ENCODE results near the gene LRRC3B.

LRRC3B gene

GRCh38 chr3:26621906-26622620 lies 509 bp upstream of the LRRC3B start:
- H3K4me3 Mint-ChIP-seq, result no peak overlapping the region
- H3K9me3 Mint-ChIP-seq, result peaks cover 3% of the 10 kb centered on the region
- H3K27ac Mint-ChIP-seq, result no peak overlapping the region
- H3K4me1 Mint-ChIP-seq (ENCODE audit: low read depth), result no peaks in the 10 kb centered on the region
- peaks cover 43% of the 10 kb centered on the region for H3K27me3 Mint-ChIP-seq
- H3K36me3 Mint-ChIP-seq (ENCODE audit: low read depth), result no peaks in the 10 kb centered on the region

GRCh38 chr3:26623419-26624208 lies 1.0 kb downstream of the LRRC3B start:
- peaks cover 46% of the 10 kb centered on the region for H3K27me3 Mint-ChIP-seq
- H3K4me1 Mint-ChIP-seq (ENCODE audit: low read depth), result no peaks in the 10 kb centered on the region
- no peaks in the 10 kb centered on the region for H3K36me3 Mint-ChIP-seq (ENCODE audit: low read depth)
- no peak overlapping the region for H3K27ac Mint-ChIP-seq
- H3K4me3 Mint-ChIP-seq, result no peak overlapping the region
- H3K9me3 Mint-ChIP-seq, result no peaks in the 10 kb centered on the region

GRCh38 chr3:26624209-26624765 lies 1.7 kb downstream of the LRRC3B start:
- Mint-ChIP-seq H3K27ac (no peak overlapping the region), H3K9me3 (no peaks in the 10 kb centered on the region), H3K27me3 (peaks cover 46% of the 10 kb centered on the region), H3K4me3 (no peak overlapping the region), H3K36me3 (ENCODE audit: low read depth) (no peaks in the 10 kb centered on the region), H3K4me1 (ENCODE audit: low read depth) (no peaks in the 10 kb centered on the region)

- Mint-ChIP-seq H3K36me3 (ENCODE audit: low read depth) (no peaks in the 10 kb centered on the region), H3K4me3 (no peak overlapping the region), H3K9me3 (no peaks in the 10 kb centered on the region), H3K27ac (no peak overlapping the region), H3K4me1 (ENCODE audit: low read depth) (no peaks in the 10 kb centered on the region), H3K27me3 (peaks cover 44% of the 10 kb centered on the region)
These were observed 2.6 kb downstream of the LRRC3B start for GRCh38 chr3:26625187-26625586.

GRCh38 chr3:26627080-26627479 lies 4.5 kb downstream of the LRRC3B start:
- Mint-ChIP-seq H3K27ac (no peak overlapping the region), H3K4me1 (ENCODE audit: low read depth) (no peaks in the 10 kb centered on the region), H3K9me3 (no peaks in the 10 kb centered on the region), H3K27me3 (peaks cover 30% of the 10 kb centered on the region), H3K36me3 (ENCODE audit: low read depth) (no peaks in the 10 kb centered on the region), H3K4me3 (no peak overlapping the region)

- H3K4me1 Mint-ChIP-seq (ENCODE audit: low read depth), result no peaks in the 10 kb centered on the region
- H3K36me3 Mint-ChIP-seq (ENCODE audit: low read depth), result no peaks in the 10 kb centered on the region
- no peak overlapping the region for H3K4me3 Mint-ChIP-seq
- no peaks in the 10 kb centered on the region for H3K9me3 Mint-ChIP-seq
- H3K27ac Mint-ChIP-seq, result no peak overlapping the region
- peaks cover 15% of the 10 kb centered on the region for H3K27me3 Mint-ChIP-seq
These were observed 6.3 kb downstream of the LRRC3B start for GRCh38 chr3:26628915-26629314.

- no peak overlapping the region for H3K27ac Mint-ChIP-seq
- H3K36me3 Mint-ChIP-seq (ENCODE audit: low read depth), result no peaks in the 10 kb centered on the region
- H3K4me3 Mint-ChIP-seq, result no peak overlapping the region
- H3K9me3 Mint-ChIP-seq, result no peaks in the 10 kb centered on the region
- peaks cover 3% of the 10 kb centered on the region for H3K27me3 Mint-ChIP-seq
- H3K4me1 Mint-ChIP-seq (ENCODE audit: low read depth), result no peaks in the 10 kb centered on the region
These were observed 8.3 kb downstream of the LRRC3B start for GRCh38 chr3:26630669-26631389.

- no peak overlapping the region for H3K27ac Mint-ChIP-seq
- peaks cover 3% of the 10 kb centered on the region for H3K27me3 Mint-ChIP-seq
- H3K4me3 Mint-ChIP-seq, result no peak overlapping the region
- no peaks in the 10 kb centered on the region for H3K4me1 Mint-ChIP-seq (ENCODE audit: low read depth)
- no peaks in the 10 kb centered on the region for H3K36me3 Mint-ChIP-seq (ENCODE audit: low read depth)
- no peaks in the 10 kb centered on the region for H3K9me3 Mint-ChIP-seq
These were observed 8.8 kb downstream of the LRRC3B start for GRCh38 chr3:26631390-26631738.

GRCh38 chr3:26634601-26635000 lies 12.0 kb downstream of the LRRC3B start:
- H3K27ac Mint-ChIP-seq, result no peak overlapping the region
- no peaks in the 10 kb centered on the region for H3K4me1 Mint-ChIP-seq (ENCODE audit: low read depth)
- H3K4me3 Mint-ChIP-seq, result no peak overlapping the region
- no peaks in the 10 kb centered on the region for H3K9me3 Mint-ChIP-seq
- H3K27me3 Mint-ChIP-seq, result no peaks in the 10 kb centered on the region
- no peaks in the 10 kb centered on the region for H3K36me3 Mint-ChIP-seq (ENCODE audit: low read depth)

GRCh38 chr3:26636096-26636727 lies 13.6 kb downstream of the LRRC3B start:
- no peaks in the 10 kb centered on the region for H3K36me3 Mint-ChIP-seq (ENCODE audit: low read depth)
- no peaks in the 10 kb centered on the region for H3K27me3 Mint-ChIP-seq
- H3K4me1 Mint-ChIP-seq (ENCODE audit: low read depth), result no peaks in the 10 kb centered on the region
- peaks cover 5% of the 10 kb centered on the region for H3K9me3 Mint-ChIP-seq
- H3K4me3 Mint-ChIP-seq, result no peak overlapping the region
- no peak overlapping the region for H3K27ac Mint-ChIP-seq

- Mint-ChIP-seq H3K4me1 (ENCODE audit: low read depth) (no peaks in the 10 kb centered on the region), H3K9me3 (peaks cover 8% of the 10 kb centered on the region), H3K27ac (no peak overlapping the region), H3K27me3 (no peaks in the 10 kb centered on the region), H3K4me3 (no peak overlapping the region), H3K36me3 (ENCODE audit: low read depth) (no peaks in the 10 kb centered on the region)
These were observed 15.1 kb downstream of the LRRC3B start for GRCh38 chr3:26637698-26638097.

GRCh38 chr3:26638113-26638512 lies 15.5 kb downstream of the LRRC3B start:
- no peak overlapping the region for H3K4me3 Mint-ChIP-seq

GRCh38 chr3:26639339-26639738 lies 16.8 kb downstream of the LRRC3B start:
- no peaks in the 10 kb centered on the region for H3K36me3 Mint-ChIP-seq (ENCODE audit: low read depth)
- H3K9me3 Mint-ChIP-seq, result peaks cover 8% of the 10 kb centered on the region
- no peak overlapping the region for H3K27ac Mint-ChIP-seq
- no peak overlapping the region for H3K4me3 Mint-ChIP-seq
- no peaks in the 10 kb centered on the region for H3K4me1 Mint-ChIP-seq (ENCODE audit: low read depth)
- no peaks in the 10 kb centered on the region for H3K27me3 Mint-ChIP-seq

More at GRCh38 chr3:26638113-26638512, 15.5 kb downstream of the LRRC3B start:
- H3K27ac Mint-ChIP-seq, result no peak overlapping the region
- H3K9me3 Mint-ChIP-seq, result peaks cover 8% of the 10 kb centered on the region
- no peaks in the 10 kb centered on the region for H3K27me3 Mint-ChIP-seq
- H3K36me3 Mint-ChIP-seq (ENCODE audit: low read depth), result no peaks in the 10 kb centered on the region
- H3K4me1 Mint-ChIP-seq (ENCODE audit: low read depth), result no peaks in the 10 kb centered on the region

- no peaks in the 10 kb centered on the region for H3K4me1 Mint-ChIP-seq (ENCODE audit: low read depth)
- peaks cover 4% of the 10 kb centered on the region for H3K27me3 Mint-ChIP-seq
- no peak overlapping the region for H3K4me3 Mint-ChIP-seq
- H3K27ac Mint-ChIP-seq, result no peak overlapping the region
- H3K36me3 Mint-ChIP-seq (ENCODE audit: low read depth), result no peaks in the 10 kb centered on the region
- peaks cover 8% of the 10 kb centered on the region for H3K9me3 Mint-ChIP-seq
These were observed 24.5 kb downstream of the LRRC3B start for GRCh38 chr3:26647078-26647477.
